Kidney epithelial cell (primary cell): ENCODE data around the gene SEC16B. TPM values are rescaled to one million over a fixed set of nuclear protein-coding genes. Genes with fewer than 3 reads are reported as not detected.

ENCODE experiments used
- DNase-seq: peaks from one replicate; pipeline ENCODE4 v3.0.0-alpha.2; 2010; ENCODE audit warnings: low read depth
- H3K27me3 ChIP-seq: 2 replicates; pipeline ENCODE4 v1.6.0; 2011; ENCODE audit warnings: low read length; ENCODE audit not compliant: control insufficient read depth, insufficient read depth
- H3K36me3 ChIP-seq: 2 replicates; pipeline ENCODE4 v1.5.1; 2011; ENCODE audit warnings: low read length; ENCODE audit not compliant: control insufficient read depth, insufficient read depth
- H3K4me3 ChIP-seq: 2 replicates; pipeline ENCODE4 v1.5.1; 2011; ENCODE audit warnings: low read depth, mild to moderate bottlenecking, control low read depth, low read length
- CTCF ChIP-seq: IDR thresholded peaks from 2 replicates; pipeline ENCODE4 v1.5.1; 2011; ENCODE audit warnings: mild to moderate bottlenecking, moderate library complexity, low read length, control low read depth, inconsistent platforms; ENCODE audit not compliant: insufficient read depth, poor library complexity, severe bottlenecking
- total RNA-seq: library from RNA; depleted of rRNA; stranded (reverse); fragments of >200 nt; gene quantifications from 2 replicates; pipeline ENCODE4 v1.2.3, GENCODE V29; 2015

Gene SEC16B
- total RNA-seq, 1 donor from 2014 or later, result 0.96 TPM

GRCh38 chr1:177983482-177984135 is 13.8 kb upstream of the SEC16B start:
- no peak for DNase-seq
- Histone ChIP-seq H3K36me3 (no peaks in the 10 kb centered on the region), H3K4me3 (no peak overlapping the region), H3K27me3 (no peaks in the 10 kb centered on the region)
- no peak for TF ChIP-seq CTCF

GRCh38 chr1:177983077-177983476 is 13.2 kb upstream of the SEC16B start:
- H3K36me3 ChIP-seq, result no peaks in the 10 kb centered on the region
- no peak overlapping the region for H3K4me3 ChIP-seq
- DNase-seq, result no peak
- no peak for TF ChIP-seq CTCF
- H3K27me3 ChIP-seq, result no peaks in the 10 kb centered on the region

- H3K4me3 ChIP-seq, result no peak overlapping the region
- no peak for TF ChIP-seq CTCF
- peak; percentile 38 for DNase-seq
- H3K27me3 ChIP-seq, result no peaks in the 10 kb centered on the region
- no peaks in the 10 kb centered on the region for H3K36me3 ChIP-seq
Observed at GRCh38 chr1:177981200-177981599, 11.3 kb upstream of the SEC16B start.

- no peak for DNase-seq
- TF ChIP-seq CTCF, result no peak
- H3K27me3 ChIP-seq, result no peaks in the 10 kb centered on the region
- no peak overlapping the region for H3K4me3 ChIP-seq
- H3K36me3 ChIP-seq, result no peaks in the 10 kb centered on the region
Observed at GRCh38 chr1:177979272-177979671, 9.4 kb upstream of the SEC16B start.

- DNase-seq, result no peak
- no peak overlapping the region for H3K4me3 ChIP-seq
- TF ChIP-seq CTCF, result no peak
- no peaks in the 10 kb centered on the region for H3K27me3 ChIP-seq
- H3K36me3 ChIP-seq, result no peaks in the 10 kb centered on the region
Observed at GRCh38 chr1:177978530-177978929, 8.7 kb upstream of the SEC16B start.

- TF ChIP-seq CTCF, result no peak
- no peaks in the 10 kb centered on the region for H3K36me3 ChIP-seq
- no peak overlapping the region for H3K4me3 ChIP-seq
- H3K27me3 ChIP-seq, result no peaks in the 10 kb centered on the region
- no peak for DNase-seq
Observed at GRCh38 chr1:177977141-177977540, 7.3 kb upstream of the SEC16B start.
